Sigmoid colon (tissue), 7 donors: Measurements from ENCODE around the gene TMX1. TPM values are rescaled to one million over a fixed set of nuclear protein-coding genes. Genes with fewer than 3 reads are reported as not detected.

ENCODE experiments used
- DNase-seq: peaks from one replicate; pipeline ENCODE4 v3.0.0-alpha.2; 2019
- H3K27ac ChIP-seq, 4 donors: fragments of 200-600 bp; sonication (generic); one replicate each; pipeline ENCODE4 v1.5.1; 2016 to 2019; ENCODE audit warnings: mild to moderate bottlenecking in 1 of 4
- H3K27me3 ChIP-seq, 3 donors: fragments of 200-600 bp; sonication (generic); one replicate each; pipeline ENCODE4 v1.5.1; 2019; ENCODE audit warnings: mild to moderate bottlenecking in 1 of 3
- H3K36me3 ChIP-seq, 4 donors: fragments of 200-600 bp; sonication (generic); one replicate each; pipeline ENCODE4 v1.5.1; 2016 to 2019
- H3K4me1 ChIP-seq, 4 donors: fragments of 200-600 bp; sonication (generic); one replicate each; pipeline ENCODE4 v1.5.1; 2017 to 2019
- H3K4me3 ChIP-seq, 4 donors: fragments of 200-600 bp; sonication (generic); one replicate each; pipeline ENCODE4 v1.5.1; 2017 to 2019; ENCODE audit warnings: mild to moderate bottlenecking in 2 of 4, moderate library complexity in 1 of 4
- H3K9me3 ChIP-seq, 4 donors: fragments of 200-600 bp in 3 of 4; sonication (generic) in 3 of 4; one replicate each; pipeline versions ENCODE4 v1.5.1 to v1.6.1; 2013 to 2019
- EP300 ChIP-seq, 4 donors: sonication (generic); formaldehyde crosslinking; IDR thresholded peaks; one replicate each; pipeline ENCODE4 v1.6.1; 2017; ENCODE audit warnings: antibody characterized with exemption in 4 of 4
- POLR2A ChIP-seq, 2 donors: fragments of 450-650 bp; IDR thresholded peaks; one replicate each; pipeline ENCODE4 v1.6.1; 2016; ENCODE audit warnings: antibody characterized with exemption in 2 of 2, mild to moderate bottlenecking in 2 of 2, moderate library complexity in 2 of 2
- POLR2AphosphoS5 ChIP-seq, 4 donors: sonication (generic); formaldehyde crosslinking; IDR thresholded peaks; one replicate each; pipeline ENCODE4 v1.6.1; 2017; ENCODE audit warnings: antibody characterized with exemption in 4 of 4
- WGBS, 2 donors: extraction: QIAGEN DNeasy Blood & Tissue Kit; methylation state at CpG; one replicate each; pipeline ENCODE4 v1.1.7; 2013; 5-methylcytosine and 5-hydroxymethylcytosine counted together
- intact Hi-C: fragments of 100-400 bp; cut with DNase I; formaldehyde crosslinking; loops from one replicate; pipeline ENCODE4 v1.15.1; 2023
- polyA plus RNA-seq, 3 donors: library from polyadenylated mRNA; stranded (reverse); fragments of 200-250 nt; gene quantifications; one replicate each; pipeline ENCODE4 v1.2.3, GENCODE V29; 2013
- total RNA-seq, 4 donors: library from RNA; depleted of rRNA; stranded (reverse); fragments of >200 nt; gene quantifications; one replicate each; pipeline ENCODE4 v1.1.0, GENCODE V29; 2016
- TF ChIP-seq, protein P1 (sequence below), 4 experiments: fragments of 450-650 bp in 3 of 4; fragments of 200-600 bp in 1 of 4; IDR thresholded peaks; one replicate each; pipeline ENCODE4 v1.5.1; 2016 to 2019; ENCODE audit warnings: antibody characterized with exemption in 4 of 4, mild to moderate bottlenecking in 3 of 4, moderate library complexity in 2 of 4
- donor health status: healthy with polysubstance abuse.
- donor health status: Bipolar disorder and iron deficiency.
- donor health status: healthy.

TMX1 gene
- total and polyA plus RNA-seq, 7 donors, result 5.4 to 38.3 (median 21.2) TPM

DNA sequence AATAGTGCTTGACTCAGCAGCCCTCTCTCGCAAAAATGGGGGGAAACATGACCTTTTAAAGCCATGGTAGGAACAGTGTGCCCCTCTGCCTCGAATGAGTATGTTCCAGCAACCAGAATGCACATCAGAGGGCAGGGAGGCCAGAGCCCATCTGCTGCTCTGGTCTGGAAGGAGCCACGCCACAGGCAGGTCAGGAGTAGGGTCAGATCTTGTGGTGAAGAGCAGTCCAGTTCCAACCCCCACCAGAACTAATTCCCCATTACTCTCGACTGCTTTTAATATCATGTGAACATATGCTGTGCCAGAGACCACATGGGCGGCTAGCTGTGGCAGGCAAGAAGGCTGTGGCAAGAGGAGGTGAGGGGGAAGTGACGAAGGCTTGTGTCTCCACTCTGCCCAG lies 34.6 kb upstream of the TMX1 start:
- H3K4me3 ChIP-seq, result no peak overlapping the region
- WGBS, 2 donors, result 78% methylated on average over 6 of the region's 6 CpGs
- no peak for DNase-seq
- no peak overlapping the region for H3K27ac ChIP-seq
- no peaks in the 10 kb centered on the region for H3K27me3 ChIP-seq
- TF ChIP-seq, protein P1, sequence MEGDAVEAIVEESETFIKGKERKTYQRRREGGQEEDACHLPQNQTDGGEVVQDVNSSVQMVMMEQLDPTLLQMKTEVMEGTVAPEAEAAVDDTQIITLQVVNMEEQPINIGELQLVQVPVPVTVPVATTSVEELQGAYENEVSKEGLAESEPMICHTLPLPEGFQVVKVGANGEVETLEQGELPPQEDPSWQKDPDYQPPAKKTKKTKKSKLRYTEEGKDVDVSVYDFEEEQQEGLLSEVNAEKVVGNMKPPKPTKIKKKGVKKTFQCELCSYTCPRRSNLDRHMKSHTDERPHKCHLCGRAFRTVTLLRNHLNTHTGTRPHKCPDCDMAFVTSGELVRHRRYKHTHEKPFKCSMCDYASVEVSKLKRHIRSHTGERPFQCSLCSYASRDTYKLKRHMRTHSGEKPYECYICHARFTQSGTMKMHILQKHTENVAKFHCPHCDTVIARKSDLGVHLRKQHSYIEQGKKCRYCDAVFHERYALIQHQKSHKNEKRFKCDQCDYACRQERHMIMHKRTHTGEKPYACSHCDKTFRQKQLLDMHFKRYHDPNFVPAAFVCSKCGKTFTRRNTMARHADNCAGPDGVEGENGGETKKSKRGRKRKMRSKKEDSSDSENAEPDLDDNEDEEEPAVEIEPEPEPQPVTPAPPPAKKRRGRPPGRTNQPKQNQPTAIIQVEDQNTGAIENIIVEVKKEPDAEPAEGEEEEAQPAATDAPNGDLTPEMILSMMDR (IDR thresholded peaks at IDR 0.05), result no peak
- no peak for TF ChIP-seq POLR2AphosphoS5 (IDR thresholded peaks at IDR 0.05)
- no peak for TF ChIP-seq EP300 (IDR thresholded peaks at IDR 0.05)
- no peak for TF ChIP-seq POLR2A (IDR thresholded peaks at IDR 0.05)
- H3K9me3 ChIP-seq, result no peaks in the 10 kb centered on the region
- H3K4me1 ChIP-seq, result no peaks in the 10 kb centered on the region
- intact Hi-C loops, result no loop called here
- no peaks in the 10 kb centered on the region for H3K36me3 ChIP-seq

GRCh38 chr14:51206462-51206861 lies 33.6 kb upstream of the TMX1 start:
- TF ChIP-seq EP300 (IDR thresholded peaks at IDR 0.05) (no peak), POLR2A (IDR thresholded peaks at IDR 0.05) (no peak), POLR2AphosphoS5 (IDR thresholded peaks at IDR 0.05) (no peak)
- TF ChIP-seq, protein P1 (IDR thresholded peaks at IDR 0.05), result no peak
- Histone ChIP-seq H3K27me3 (no peaks in the 10 kb centered on the region), H3K27ac (no peak overlapping the region), H3K9me3 (no peaks in the 10 kb centered on the region), H3K36me3 (no peaks in the 10 kb centered on the region), H3K4me1 (no peaks in the 10 kb centered on the region), H3K4me3 (no peak overlapping the region)
- 77 to 94% methylated on average over 1 of the region's 1 CpG for WGBS, 2 donors
- no peak for DNase-seq
- intact Hi-C loops, result no loop called here

DNA sequence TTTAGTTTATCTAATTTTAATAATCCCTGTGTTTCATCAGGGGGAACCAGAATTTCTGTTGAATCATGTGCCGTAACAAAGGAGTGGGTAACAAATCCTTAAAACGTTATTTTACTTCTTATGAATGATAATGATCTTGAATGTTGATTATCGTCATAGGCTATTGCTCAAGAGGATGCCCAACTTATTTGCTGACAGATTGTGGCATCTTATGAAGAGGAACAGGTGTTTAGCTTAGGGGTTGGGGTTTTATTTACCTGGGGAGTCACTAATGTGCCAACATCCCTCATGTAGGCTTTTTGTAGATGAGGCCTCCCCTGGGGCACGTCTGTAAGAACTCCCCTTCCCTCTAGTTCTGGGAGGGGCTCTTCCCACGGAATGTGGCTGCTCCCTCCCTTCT lies 32.4 kb upstream of the TMX1 start:
- no peaks in the 10 kb centered on the region for H3K36me3 ChIP-seq
- TF ChIP-seq POLR2AphosphoS5 (IDR thresholded peaks at IDR 0.05) (no peak), EP300 (IDR thresholded peaks at IDR 0.05) (no peak), POLR2A (IDR thresholded peaks at IDR 0.05) (no peak)
- TF ChIP-seq, protein P1 (IDR thresholded peaks at IDR 0.05), result no peak
- intact Hi-C loops, result no loop called here
- no peak overlapping the region for H3K4me3 ChIP-seq
- H3K27me3 ChIP-seq, result no peaks in the 10 kb centered on the region
- H3K9me3 ChIP-seq, result no peaks in the 10 kb centered on the region
- DNase-seq, result no peak
- no peaks in the 10 kb centered on the region for H3K4me1 ChIP-seq
- H3K27ac ChIP-seq, result no peak overlapping the region
- WGBS, 2 donors, result 69 to 70% methylated on average over 5 of the region's 5 CpGs

- intact Hi-C loops, result no loop called here
- no peaks in the 10 kb centered on the region for H3K4me1 ChIP-seq
- WGBS, 2 donors, result 93 to 95% methylated on average over 1 of the region's 1 CpG
- TF ChIP-seq POLR2AphosphoS5 (IDR thresholded peaks at IDR 0.05), result no peak
- TF ChIP-seq, protein P1 (IDR thresholded peaks at IDR 0.05), result no peak
- TF ChIP-seq POLR2A (IDR thresholded peaks at IDR 0.05), result no peak
- TF ChIP-seq EP300 (IDR thresholded peaks at IDR 0.05), result no peak
- H3K9me3 ChIP-seq, result no peaks in the 10 kb centered on the region
- no peaks in the 10 kb centered on the region for H3K27me3 ChIP-seq
- H3K36me3 ChIP-seq, result no peaks in the 10 kb centered on the region
- DNase-seq, result no peak
- no peak overlapping the region for H3K4me3 ChIP-seq
- H3K27ac ChIP-seq, result no peak overlapping the region
Observed at GRCh38 chr14:51208982-51209381, 31.1 kb upstream of the TMX1 start.

DNA sequence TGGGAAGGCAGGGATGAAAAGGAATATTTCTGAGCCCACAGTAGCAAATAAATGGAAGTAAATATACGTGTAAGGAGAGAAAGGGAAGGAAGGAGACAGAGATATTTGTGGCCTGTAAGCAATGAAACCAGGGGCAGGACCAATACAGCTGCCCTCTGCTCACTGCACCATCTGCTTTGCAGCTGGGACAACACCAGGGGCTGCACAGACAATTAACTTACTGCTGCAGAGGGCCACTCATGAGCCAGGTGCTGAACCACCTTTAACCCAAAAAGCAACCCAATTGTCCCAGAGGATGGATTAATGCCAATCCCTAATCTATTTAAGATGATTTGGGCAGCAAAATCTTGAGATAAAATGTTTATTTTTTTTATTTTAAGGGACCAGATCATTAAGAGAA lies 30.6 kb upstream of the TMX1 start:
- H3K4me3 ChIP-seq, result no peak overlapping the region
- DNase-seq, result no peak
- H3K36me3 ChIP-seq, result no peaks in the 10 kb centered on the region
- no peaks in the 10 kb centered on the region for H3K27me3 ChIP-seq
- no peaks in the 10 kb centered on the region for H3K9me3 ChIP-seq
- no peak overlapping the region for H3K27ac ChIP-seq
- TF ChIP-seq POLR2AphosphoS5 (IDR thresholded peaks at IDR 0.05), result no peak
- no peak for TF ChIP-seq EP300 (IDR thresholded peaks at IDR 0.05)
- no peak for TF ChIP-seq POLR2A (IDR thresholded peaks at IDR 0.05)
- H3K4me1 ChIP-seq, result no peaks in the 10 kb centered on the region
- intact Hi-C loops, result no loop called here
- WGBS, 2 donors, result 48 to 65% methylated on average over 1 of the region's 1 CpG
